GM12878 (cell line): ENCODE measurements around the gene EML1. TPM values are rescaled to one million over a fixed set of nuclear protein-coding genes. Genes with fewer than 3 reads are reported as not detected.

Experiments
- ATAC-seq: fragments of 200-7000 bp; cut with Tn5 transposase; 3 replicates; pipeline ENCODE4 v1.9.1; 2020; ENCODE audit warnings: mild to moderate bottlenecking, moderate library complexity
- BruUV-seq: library from RNA; stranded (reverse); fragments of 400-500 nt; replicated peaks from 2 replicates; lab custom pipeline; 2021; lab: Mats Ljungman, UMichigan
- CTCF ChIA-PET: fragments of 300-600 bp; sonication (Branson Sonifier 250); formaldehyde crosslinking; extraction: SDS; loops from one replicate; lab custom pipeline; 2021; ENCODE audit warnings: inconsistent platforms; lab: Yijun Ruan, JAX
- POLR2A ChIA-PET: fragments of 350-600 bp; formaldehyde crosslinking; extraction: SDS; loops from one replicate; lab custom pipeline; 2021; ENCODE audit warnings: inconsistent platforms; lab: Charles Lee
- RAD21 ChIA-PET: fragments of 300-600 bp; sonication (Branson Sonifier 250); formaldehyde crosslinking; loops from one replicate; lab custom pipeline; 2023; ENCODE audit warnings: antibody characterized with exemption; ENCODE audit not compliant: unreplicated experiment; lab: Charles Lee
- SMC1A ChIA-PET: fragments of 300-600 bp; sonication (Branson Sonifier 250); formaldehyde crosslinking; loops from one replicate; lab custom pipeline; 2023; ENCODE audit not compliant: unreplicated experiment, uncharacterized antibody; lab: Charles Lee
- DNase-seq: peaks from one replicate; pipeline ENCODE4 v3.0.0-alpha.2; 2011; ENCODE audit warnings: low read depth, low spot score
- FAIRE-seq: peaks from 3 replicates; lab custom pipeline; 2011; peaks lifted over from hg19 to GRCh38; lab: Jason Lieb, UNC
- H2AFZ ChIP-seq: 2 replicates; pipeline ENCODE4 v1.6.0; 2011; ENCODE audit warnings: low read depth, low read length, control low read depth; ENCODE audit not compliant: control insufficient read depth
- H3K27ac ChIP-seq: 2 replicates; pipeline ENCODE4 v1.5.1; 2011; ENCODE audit warnings: control low read depth; ENCODE audit not compliant: control insufficient read depth, insufficient read depth
- H3K27me3 ChIP-seq, 2 experiments: replicated peaks in 1 of 2; 2 replicates each; pipeline versions ENCODE4 v1.6.0 to v1.6.1; 2011; ENCODE audit warnings: low read length in 1 of 2; ENCODE audit not compliant: control insufficient read depth in 2 of 2, insufficient read depth in 2 of 2
- H3K36me3 ChIP-seq, 2 experiments: 2 replicates each; pipeline ENCODE4 v1.5.1; 2011; ENCODE audit warnings: low read length in 1 of 2; ENCODE audit not compliant: control insufficient read depth in 2 of 2, insufficient read depth in 2 of 2
- H3K4me1 ChIP-seq: 2 replicates; pipeline ENCODE4 v1.6.1; 2011; ENCODE audit warnings: mild to moderate bottlenecking, low read length, moderate library complexity, mixed read lengths; ENCODE audit not compliant: control insufficient read depth, insufficient read depth
- H3K4me2 ChIP-seq: 2 replicates; pipeline ENCODE4 v1.6.0; 2011; ENCODE audit warnings: control low read depth; ENCODE audit not compliant: control insufficient read depth, insufficient read depth
- H3K4me3 ChIP-seq: fragments of 200-600 bp; sonication (generic); 2 replicates; pipeline ENCODE4 v1.5.1; 2016
- H3K79me2 ChIP-seq: 2 replicates; pipeline ENCODE4 v1.6.0; 2011; ENCODE audit warnings: low read length; ENCODE audit not compliant: control insufficient read depth, insufficient read depth
- H3K9ac ChIP-seq: 2 replicates; pipeline ENCODE4 v1.8.0; 2011; ENCODE audit warnings: low read length, control low read depth, mixed read lengths; ENCODE audit not compliant: control insufficient read depth, insufficient read depth
- H3K9me3 ChIP-seq: replicated peaks from 3 replicates; pipeline ENCODE4 v1.5.1; 2011; ENCODE audit warnings: mild to moderate bottlenecking, low read length; ENCODE audit not compliant: control insufficient read depth, insufficient read depth
- H4K20me1 ChIP-seq: 2 replicates; pipeline ENCODE4 v1.6.0; 2011; ENCODE audit not compliant: control insufficient read depth, insufficient read depth
- ATF2 ChIP-seq: IDR thresholded peaks from 2 replicates; pipeline ENCODE4 v1.6.1; 2012; ENCODE audit warnings: low read length, inconsistent platforms
- BMI1 ChIP-seq: fragments of 450-650 bp; IDR thresholded peaks from 2 replicates; pipeline ENCODE4 v1.6.1; 2016; ENCODE audit warnings: mild to moderate bottlenecking, moderate library complexity, borderline replicate concordance
- CBX5 ChIP-seq: sonication (generic); IDR thresholded peaks from 2 replicates; pipeline ENCODE4 v1.6.1; 2016; ENCODE audit warnings: low read depth, moderate library complexity, mild to moderate bottlenecking, inconsistent platforms
- CREB1 ChIP-seq: IDR thresholded peaks from 2 replicates; pipeline ENCODE4 v1.6.1; 2012; ENCODE audit warnings: low read depth, mild to moderate bottlenecking, inconsistent platforms
- E2F8 ChIP-seq: fragments of 450-650 bp; IDR thresholded peaks from 2 replicates; pipeline ENCODE4 v1.6.1; 2018; ENCODE audit warnings: mild to moderate bottlenecking, low read depth, moderate library complexity; ENCODE audit not compliant: partially characterized antibody
- HCFC1 ChIP-seq: fragments of 150-350 bp; IDR thresholded peaks from 2 replicates; pipeline ENCODE4 v1.6.1; 2014; ENCODE audit warnings: low read length
- HDAC2 ChIP-seq: fragments of 200-600 bp; sonication (generic); IDR thresholded peaks from 2 replicates; pipeline ENCODE4 v1.6.1; 2017
- IRF3 ChIP-seq: fragments of 450-650 bp; IDR thresholded peaks from 2 replicates; pipeline ENCODE4 v1.6.1; 2014; ENCODE audit warnings: mild to moderate bottlenecking
- MLLT1 ChIP-seq: fragments of 450-650 bp; IDR thresholded peaks from 2 replicates; pipeline ENCODE4 v1.6.1; 2016; ENCODE audit warnings: mild to moderate bottlenecking
- MYC ChIP-seq: IDR thresholded peaks from 2 replicates; pipeline ENCODE4 v1.6.1; 2011; ENCODE audit warnings: mild to moderate bottlenecking, low read length, moderate library complexity, inconsistent platforms; ENCODE audit not compliant: insufficient read depth, insufficient replicate concordance, insufficient read length, severe bottlenecking
- NBN ChIP-seq: fragments of 450-650 bp; IDR thresholded peaks from 2 replicates; pipeline ENCODE4 v1.6.1; 2016
- NFIC ChIP-seq: IDR thresholded peaks from 2 replicates; pipeline ENCODE4 v1.6.1; 2012; ENCODE audit warnings: low read depth, mild to moderate bottlenecking, inconsistent platforms, low read length, moderate library complexity
- SRF ChIP-seq, 2 experiments: IDR thresholded peaks; 2 replicates each; pipeline ENCODE4 v1.6.1; 2011; ENCODE audit warnings: low read depth in 2 of 2, low read length in 2 of 2, mild to moderate bottlenecking in 1 of 2, moderate library complexity in 1 of 2
- SUPT20H ChIP-seq: IDR thresholded peaks from 2 replicates; pipeline ENCODE4 v1.6.1; 2011; ENCODE audit warnings: low read depth, mild to moderate bottlenecking, low read length, moderate library complexity, borderline replicate concordance; ENCODE audit not compliant: control insufficient read depth
- ZBED1 ChIP-seq: IDR thresholded peaks from 2 replicates; pipeline ENCODE4 v1.6.1; 2016; ENCODE audit warnings: borderline replicate concordance
- WGBS: methylation state at CpG from one replicate; pipeline ENCODE4 v1.1.6; 2016; ENCODE audit warnings: low lambda C conversion rate; ENCODE audit not compliant: insufficient replicate concordance, insufficient coverage; ENCODE audit errors: missing lambda C conversion rate; 5-methylcytosine and 5-hydroxymethylcytosine counted together
- in situ Hi-C: fragments of 300-500 bp; cut with MboI; formaldehyde crosslinking; loops from 9 replicates; pipeline ENCODE4 v1.14.3; 2018; ENCODE audit warnings: mixed read lengths
- intact Hi-C: fragments of 100-400 bp; cut with micrococcal nuclease; formaldehyde crosslinking; loops from one replicate; pipeline ENCODE4 v1.14.2; 2022; ENCODE audit not compliant: unreplicated experiment
- polyA plus RNA-seq, 11 experiments: library from polyadenylated mRNA; depleted of rRNA in 4 of 11; unstranded in 6 of 11; stranded (reverse) in 5 of 11; fragments of >200 nt; fragmentation: Nextera tagmentation in 4 of 11; fragmentation: Illumina TruSeq in 1 of 11; extraction: Ambion mirVana in 4 of 11; extraction: Trizol in 1 of 11; gene quantifications; 1 replicate in 1 of 11; 2 replicates in 10 of 11; pipeline versions ENCODE4 v1.2.1 to v1.2.3, GENCODE V29; 2011 to 2016; ENCODE audit warnings: inconsistent platforms in 2 of 11, missing spikeins in 2 of 11, low read depth in 1 of 11
- total RNA-seq, 4 experiments: library from RNA; depleted of rRNA in 3 of 4; stranded (reverse); fragments of >200 nt in 3 of 4; fragmentation: Illumina TruSeq in 1 of 4; extraction: Trizol in 1 of 4; gene quantifications; 2 replicates each; pipeline versions ENCODE4 v1.2.1 to v1.2.3, GENCODE V29; 2013 to 2021

Gene EML1
- total and polyA plus RNA-seq, 10 of the 15 experiments (the other 5 are each of a cell fraction or from before 2014, with no cell fraction given): 0.05 to 3.4 (median 0.11) TPM; not detected in 3

GRCh38 chr14:99972748-99973466 lies 179.7 kb downstream of the EML1 start:
- ChIA-PET RAD21 (interaction anchor here (1.9 kb wide), 1 partner anchor 9 kb away, joined by 4 read pairs; no protein-coding TSS in a partner anchor), SMC1A (interaction anchor here (1.0 to 1.3 kb wide), 3 partner anchors 10 to 135 kb away, joined by 3 to 6 read pairs (median 4); no protein-coding TSS in a partner anchor), CTCF (interaction anchor here (0.7 to 2.0 kb wide), 4 partner anchors 9 to 52 kb away, joined by 3 to 7 read pairs (median 4); no protein-coding TSS in a partner anchor), POLR2A (interaction anchor here (0.6 kb wide), 1 partner anchor 51 kb away, joined by 3 read pairs; no protein-coding TSS in a partner anchor)
- TF ChIP-seq ZBED1: no peak
- no peak for TF ChIP-seq SUPT20H
- TF ChIP-seq HDAC2: no peak
- TF ChIP-seq NFIC: no peak
- no peak for TF ChIP-seq SRF (IDR thresholded peaks at IDR 0.05; ENCODE audit: low read depth in 2 of 2, low read length in 2 of 2)
- no peak for TF ChIP-seq HCFC1
- TF ChIP-seq E2F8: no peak
- no peak for TF ChIP-seq ATF2
- TF ChIP-seq CBX5: no peak
- no peak for TF ChIP-seq NBN
- no peak for TF ChIP-seq IRF3
- no peak for TF ChIP-seq CREB1
- TF ChIP-seq BMI1: peak; percentile 65; the same call in 1 of the 2 replicates
- TF ChIP-seq MLLT1: peak; percentile 71
- TF ChIP-seq MYC: no peak
- Histone ChIP-seq H4K20me1 (no peaks in the 10 kb centered on the region; the same call in 1 of the 2 replicates), H3K27me3 (peaks cover 0 to 5% of the 10 kb centered on the region in 2 experiments; a peak in 2 of 4 replicates), H3K4me1 (no peaks in the 10 kb centered on the region), H3K9ac (no peak overlapping the region), H3K4me2 (peak overlapping the region; percentile 71; the same call in 1 of the 2 replicates), H2AFZ (peak overlapping the region; percentile 42; the same call in 1 of the 2 replicates), H3K4me3 (peak overlapping the region; percentile 70), H3K9me3 (no peaks in the 10 kb centered on the region), H3K27ac (no peak overlapping the region), H3K79me2 (no peaks in the 10 kb centered on the region), H3K36me3 (no peaks in the 10 kb centered on the region)
- in situ Hi-C loops (no loop called here), intact Hi-C loops (no loop called here)
- WGBS: 57% methylated on average over 11 of the region's 11 CpGs
- ATAC-seq (no peak), DNase-seq (no peak), FAIRE-seq (peak; percentile 65)
- TSS peak; percentile 76 for BruUV-seq
